ENCODE measurements around the gene IRX4.

IRX4 gene

DNA sequence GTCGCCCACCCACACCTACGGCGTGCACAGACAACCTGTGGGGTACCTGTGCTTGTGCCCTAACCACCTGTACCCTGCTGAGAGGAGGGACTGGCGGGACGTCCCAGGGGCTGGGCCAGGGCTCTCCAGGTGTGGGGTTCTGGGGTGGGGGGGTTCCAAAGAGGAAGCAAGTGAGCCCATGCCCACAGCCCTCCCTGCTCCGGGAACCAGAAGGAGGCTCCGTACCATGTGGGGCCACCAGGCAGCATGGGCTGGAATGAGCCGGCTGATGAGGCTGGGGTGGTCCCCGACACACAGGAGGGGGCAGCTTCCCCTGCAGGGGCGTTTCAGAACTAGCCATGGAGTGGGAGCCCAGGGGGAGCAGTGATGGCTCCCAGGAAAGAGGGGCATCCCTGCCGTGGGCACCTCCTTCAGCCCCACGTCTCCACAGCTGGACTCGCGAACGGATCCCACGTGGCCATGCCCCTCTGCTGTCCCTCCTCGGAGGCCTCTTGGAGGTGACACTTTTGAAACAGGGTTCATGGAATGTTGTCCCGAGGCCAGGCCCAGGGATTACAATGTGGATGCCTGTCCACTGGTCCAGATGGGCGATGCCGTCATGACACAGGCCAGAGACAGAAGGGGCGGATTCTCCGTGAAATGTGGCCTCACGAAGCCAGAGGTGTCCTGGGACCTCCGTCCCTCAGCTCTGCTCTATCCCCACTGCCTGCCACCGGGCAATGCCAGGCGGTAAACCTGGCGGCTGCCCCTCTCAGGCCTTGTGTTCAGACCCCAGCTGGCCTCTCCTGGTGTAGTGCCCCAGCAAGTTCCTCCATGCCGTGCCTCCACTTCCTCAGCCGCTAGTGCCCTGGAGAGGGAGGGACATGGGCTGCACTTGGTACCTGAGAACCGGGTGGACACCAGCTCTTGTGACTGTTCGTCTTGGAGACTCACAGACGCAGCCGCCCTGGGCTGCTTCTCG is 33.6 kb upstream of the IRX4 start:
- H4K20me1 ChIP-seq (ENCODE audit: insufficient read depth, low read length), result no peaks in the 10 kb centered on the region
- H3K4me2 ChIP-seq (ENCODE audit: low read depth, low read length), result no peak overlapping the region
- no peaks in the 10 kb centered on the region for H3F3A ChIP-seq (ENCODE audit: insufficient read depth, low read length)
- no peaks in the 10 kb centered on the region for H3K9me3 ChIP-seq (replicated peaks; ENCODE audit: insufficient read depth, low read length)
- peaks cover 27% of the 10 kb centered on the region for H3K27me3 ChIP-seq (replicated peaks; ENCODE audit: insufficient read depth, low read length)
- no peak overlapping the region for H2AFZ ChIP-seq (ENCODE audit: low read length)
- no peak overlapping the region for H3K9ac ChIP-seq (ENCODE audit: low read length)
- no peaks in the 10 kb centered on the region for H3K9me2 ChIP-seq (replicated peaks; ENCODE audit: insufficient read depth, low read length)
- H3K79me2 ChIP-seq (ENCODE audit: low read length), result no peaks in the 10 kb centered on the region
- no peaks in the 10 kb centered on the region for H3K36me3 ChIP-seq (replicated peaks; ENCODE audit: insufficient read depth, low read length)
- H3K4me1 ChIP-seq (ENCODE audit: low read length), result no peaks in the 10 kb centered on the region
- H3K4me3 ChIP-seq (ENCODE audit: low read length), result no peak overlapping the region
- TF ChIP-seq EZH2phosphoT487 (IDR thresholded peaks at IDR 0.05; ENCODE audit: low read length) (no peak), EZH2 (optimal IDR thresholded peaks at IDR 0.05; ENCODE audit: low read depth, low read length) (no peak)
- TF ChIP-seq, protein P1, sequence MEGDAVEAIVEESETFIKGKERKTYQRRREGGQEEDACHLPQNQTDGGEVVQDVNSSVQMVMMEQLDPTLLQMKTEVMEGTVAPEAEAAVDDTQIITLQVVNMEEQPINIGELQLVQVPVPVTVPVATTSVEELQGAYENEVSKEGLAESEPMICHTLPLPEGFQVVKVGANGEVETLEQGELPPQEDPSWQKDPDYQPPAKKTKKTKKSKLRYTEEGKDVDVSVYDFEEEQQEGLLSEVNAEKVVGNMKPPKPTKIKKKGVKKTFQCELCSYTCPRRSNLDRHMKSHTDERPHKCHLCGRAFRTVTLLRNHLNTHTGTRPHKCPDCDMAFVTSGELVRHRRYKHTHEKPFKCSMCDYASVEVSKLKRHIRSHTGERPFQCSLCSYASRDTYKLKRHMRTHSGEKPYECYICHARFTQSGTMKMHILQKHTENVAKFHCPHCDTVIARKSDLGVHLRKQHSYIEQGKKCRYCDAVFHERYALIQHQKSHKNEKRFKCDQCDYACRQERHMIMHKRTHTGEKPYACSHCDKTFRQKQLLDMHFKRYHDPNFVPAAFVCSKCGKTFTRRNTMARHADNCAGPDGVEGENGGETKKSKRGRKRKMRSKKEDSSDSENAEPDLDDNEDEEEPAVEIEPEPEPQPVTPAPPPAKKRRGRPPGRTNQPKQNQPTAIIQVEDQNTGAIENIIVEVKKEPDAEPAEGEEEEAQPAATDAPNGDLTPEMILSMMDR (IDR thresholded peaks at IDR 0.05; ENCODE audit: low read length), result no peak
- H3K27ac ChIP-seq (ENCODE audit: low read length), result no peak overlapping the region
- DNase-seq, result no peak

DNA sequence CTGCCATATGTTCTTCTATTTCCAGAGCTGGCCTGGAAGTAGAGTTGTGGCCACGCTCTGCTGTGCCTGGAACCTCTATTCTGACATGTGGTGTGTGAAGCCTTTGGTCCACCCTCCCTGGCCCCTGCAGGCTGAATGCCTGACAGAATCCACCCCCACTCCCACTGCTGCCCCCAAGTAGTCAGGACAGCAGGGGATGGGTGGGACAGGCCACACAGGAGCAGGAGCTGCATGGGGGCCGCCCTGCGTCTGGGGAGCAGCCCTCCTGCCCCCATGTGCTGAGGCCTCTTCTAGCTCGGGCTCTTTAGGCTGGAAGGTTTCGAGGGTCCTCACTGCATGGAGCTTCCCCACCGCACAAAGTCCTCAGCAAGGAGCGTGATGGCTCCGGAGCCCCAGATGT is 32.6 kb upstream of the IRX4 start:
- H3K27ac ChIP-seq (ENCODE audit: low read length), result no peak overlapping the region
- no peak overlapping the region for H3K4me3 ChIP-seq (ENCODE audit: low read length)
- H3K9ac ChIP-seq (ENCODE audit: low read length), result no peak overlapping the region
- H3K27me3 ChIP-seq (replicated peaks; ENCODE audit: insufficient read depth, low read length), result peaks cover 25% of the 10 kb centered on the region
- no peaks in the 10 kb centered on the region for H3K79me2 ChIP-seq (ENCODE audit: low read length)
- H3K4me2 ChIP-seq (ENCODE audit: low read depth, low read length), result no peak overlapping the region
- no peaks in the 10 kb centered on the region for H4K20me1 ChIP-seq (ENCODE audit: insufficient read depth, low read length)
- DNase-seq, result no peak
- H2AFZ ChIP-seq (ENCODE audit: low read length), result no peak overlapping the region
- H3K9me2 ChIP-seq (replicated peaks; ENCODE audit: insufficient read depth, low read length), result no peaks in the 10 kb centered on the region
- H3F3A ChIP-seq (ENCODE audit: insufficient read depth, low read length), result no peaks in the 10 kb centered on the region
- no peak for TF ChIP-seq EZH2 (optimal IDR thresholded peaks at IDR 0.05; ENCODE audit: low read depth, low read length)
- no peak for TF ChIP-seq EZH2phosphoT487 (IDR thresholded peaks at IDR 0.05; ENCODE audit: low read length)
- TF ChIP-seq, protein P1 (IDR thresholded peaks at IDR 0.05; ENCODE audit: low read length), result no peak
- no peaks in the 10 kb centered on the region for H3K9me3 ChIP-seq (replicated peaks; ENCODE audit: insufficient read depth, low read length)
- no peaks in the 10 kb centered on the region for H3K4me1 ChIP-seq (ENCODE audit: low read length)
- H3K36me3 ChIP-seq (replicated peaks; ENCODE audit: insufficient read depth, low read length), result no peaks in the 10 kb centered on the region

DNA sequence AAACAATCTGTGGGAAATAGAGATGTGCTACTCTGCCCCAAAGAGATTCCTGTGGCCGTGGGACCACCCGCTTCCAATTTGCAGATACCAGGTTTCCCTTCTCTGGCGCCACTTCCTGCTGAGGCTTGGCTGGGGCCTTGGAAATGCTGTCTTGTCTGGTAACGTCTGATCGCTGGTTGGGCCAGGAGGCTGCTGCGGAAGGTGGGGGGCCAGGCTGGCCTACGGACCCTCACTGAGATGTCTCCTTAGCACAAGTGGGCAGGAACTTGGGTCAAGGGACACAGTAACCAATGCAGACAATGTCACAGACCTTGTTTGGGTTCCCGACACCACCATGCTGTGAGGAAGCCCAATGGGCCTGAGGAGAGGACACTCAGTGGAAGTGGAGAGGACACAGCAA is 31.7 kb upstream of the IRX4 start:
- TF ChIP-seq, protein P1 (IDR thresholded peaks at IDR 0.05; ENCODE audit: low read length), result no peak
- TF ChIP-seq EZH2 (optimal IDR thresholded peaks at IDR 0.05; ENCODE audit: low read depth, low read length), result no peak
- TF ChIP-seq EZH2phosphoT487 (IDR thresholded peaks at IDR 0.05; ENCODE audit: low read length), result no peak
- H3K9me3 ChIP-seq (replicated peaks; ENCODE audit: insufficient read depth, low read length), result no peaks in the 10 kb centered on the region
- H3F3A ChIP-seq (ENCODE audit: insufficient read depth, low read length), result no peaks in the 10 kb centered on the region
- H3K79me2 ChIP-seq (ENCODE audit: low read length), result no peaks in the 10 kb centered on the region
- H3K9me2 ChIP-seq (replicated peaks; ENCODE audit: insufficient read depth, low read length), result no peaks in the 10 kb centered on the region
- no peak overlapping the region for H3K4me2 ChIP-seq (ENCODE audit: low read depth, low read length)
- peaks cover 31% of the 10 kb centered on the region for H3K27me3 ChIP-seq (replicated peaks; ENCODE audit: insufficient read depth, low read length)
- H3K4me1 ChIP-seq (ENCODE audit: low read length), result no peaks in the 10 kb centered on the region
- H3K4me3 ChIP-seq (ENCODE audit: low read length), result no peak overlapping the region
- no peak overlapping the region for H2AFZ ChIP-seq (ENCODE audit: low read length)
- H3K36me3 ChIP-seq (replicated peaks; ENCODE audit: insufficient read depth, low read length), result no peaks in the 10 kb centered on the region
- H3K27ac ChIP-seq (ENCODE audit: low read length), result no peak overlapping the region
- no peak for DNase-seq
- H3K9ac ChIP-seq (ENCODE audit: low read length), result no peak overlapping the region
- no peaks in the 10 kb centered on the region for H4K20me1 ChIP-seq (ENCODE audit: insufficient read depth, low read length)

Measured in MM.1S (cell line).